Germinal center (tissue), 1 donor: ENCODE results near the gene ERBB4.
A peak's percentile ranks its signal among the peaks of the same experiment; 100 is the strongest.

Source experiments
- DNase-seq: peaks from one replicate; pipeline ENCODE4 v3.0.0; 2012; ENCODE audit warnings: mixed read lengths, low spot score

Gene ERBB4

GRCh38 chr2:211829725-211830124 is 708.9 kb downstream of the ERBB4 start:
- DNase-seq: no peak

- no peak for DNase-seq
These were observed 714.6 kb downstream of the ERBB4 start for GRCh38 chr2:211823886-211824479.

DNA sequence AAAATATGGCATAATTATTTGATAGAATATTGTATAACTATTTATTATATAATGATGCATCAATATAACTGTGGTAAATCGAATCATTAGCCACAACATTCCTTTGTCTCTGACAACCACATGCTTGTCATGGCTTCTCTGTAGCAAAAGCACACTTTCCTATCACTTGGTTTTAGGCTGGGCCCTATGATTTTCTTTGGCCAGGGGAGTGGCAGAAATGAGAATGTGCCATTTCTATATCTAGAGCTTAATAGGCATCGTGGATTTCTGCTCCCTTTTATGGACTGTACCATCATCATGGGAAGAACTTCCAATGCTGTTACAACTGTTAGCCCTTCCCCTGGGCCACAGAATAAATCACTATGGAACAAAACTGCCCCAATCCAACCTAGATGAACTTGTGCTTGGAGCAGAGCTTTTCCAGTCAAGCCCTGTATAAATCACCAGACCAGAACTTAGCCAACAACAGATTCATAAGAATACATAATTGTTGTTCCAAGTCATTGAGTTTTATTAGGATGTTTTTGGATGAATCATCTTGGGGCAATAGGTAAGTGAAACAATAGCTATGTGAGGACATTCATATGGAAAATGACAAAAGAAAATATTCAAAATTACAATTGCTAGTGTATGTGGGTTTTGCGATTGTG is 715.8 kb downstream of the ERBB4 start:
- no peak for DNase-seq

- DNase-seq: no peak
These were observed 721.8 kb downstream of the ERBB4 start for GRCh38 chr2:211816754-211817153.

DNA sequence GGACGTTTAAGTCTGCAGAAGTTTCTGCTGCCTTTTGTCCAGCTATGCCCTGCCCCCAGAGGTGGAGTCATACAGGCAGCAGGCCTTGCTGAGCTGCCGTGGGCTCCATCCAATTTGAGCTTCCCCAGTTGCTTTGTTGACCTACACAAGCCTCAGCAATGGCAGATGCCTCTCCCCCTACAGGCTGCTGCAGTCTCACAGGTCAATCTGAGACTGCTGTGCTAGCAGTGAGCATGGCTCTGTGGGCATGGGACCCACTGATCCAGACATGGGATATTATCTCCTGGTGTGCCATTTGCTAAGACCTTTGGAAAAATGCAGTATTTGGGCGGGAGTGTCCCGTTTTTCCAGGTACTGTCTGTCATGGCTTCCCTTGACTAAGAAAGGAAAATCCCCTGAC is 726.0 kb downstream of the ERBB4 start:
- DNase-seq: no peak

DNA sequence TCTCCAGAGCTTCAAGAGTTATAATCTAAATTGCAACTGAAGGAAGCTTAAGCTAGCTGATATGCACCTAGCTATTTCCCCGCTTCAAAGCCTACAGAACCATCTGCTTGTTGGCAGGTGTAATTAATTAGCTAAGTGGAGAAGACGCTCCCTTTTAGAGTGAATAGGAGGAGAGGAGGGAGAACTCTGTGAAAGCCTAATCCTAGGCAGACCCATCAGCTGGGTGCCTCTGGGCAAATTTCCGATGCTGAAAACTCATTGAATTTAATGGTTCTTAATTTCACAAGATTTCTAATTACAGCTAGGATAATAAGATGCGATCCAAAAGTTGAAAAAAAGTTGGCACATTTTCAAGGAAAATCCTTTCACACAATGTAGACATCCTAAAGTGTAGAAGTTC is 735.9 kb downstream of the ERBB4 start:
- no peak for DNase-seq

GRCh38 chr2:211800001-211800400 is 738.6 kb downstream of the ERBB4 start:
- DNase-seq: no peak

GRCh38 chr2:211798868-211799267 is 739.7 kb downstream of the ERBB4 start:
- no peak for DNase-seq

DNA sequence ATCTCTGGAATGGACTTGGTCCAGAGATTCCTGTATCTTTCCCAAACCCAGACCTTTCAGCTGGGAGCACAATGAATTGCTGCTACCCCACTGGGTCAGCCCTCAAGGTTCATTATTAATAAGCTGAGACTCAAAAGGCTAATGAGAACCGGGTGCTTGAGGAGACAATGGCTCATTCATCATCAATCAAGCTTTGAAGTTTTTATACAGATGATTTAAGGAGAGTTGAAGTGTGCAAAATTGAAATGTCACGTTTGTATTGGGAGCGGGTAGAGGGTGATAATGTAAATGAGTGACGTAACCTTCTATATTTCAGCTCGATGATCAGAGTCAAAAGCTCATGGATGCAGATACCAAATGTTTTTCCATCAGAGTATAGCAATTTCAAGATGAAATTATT is 744.9 kb downstream of the ERBB4 start:
- no peak for DNase-seq

DNA sequence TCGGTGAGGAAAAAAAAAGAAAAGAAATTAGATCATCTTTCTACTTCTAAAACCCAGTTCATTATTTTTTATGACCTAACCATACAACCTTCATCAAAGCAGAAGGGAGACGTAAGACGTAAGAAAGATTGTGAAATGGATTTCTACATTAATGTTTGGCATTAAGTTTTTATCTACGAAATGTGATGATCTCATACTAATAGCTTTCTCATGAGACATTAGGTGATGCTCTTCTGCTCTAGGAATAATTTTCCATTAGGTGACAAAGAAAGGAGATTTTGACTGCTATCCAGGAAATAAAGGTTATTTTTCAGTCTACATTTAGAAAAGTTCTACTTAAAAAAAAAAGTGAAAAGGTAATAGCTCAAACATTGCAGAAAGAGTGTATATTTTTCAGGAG is 748.6 kb downstream of the ERBB4 start:
- DNase-seq: no peak

GRCh38 chr2:211766689-211767088 is 771.9 kb downstream of the ERBB4 start:
- no peak for DNase-seq

DNA sequence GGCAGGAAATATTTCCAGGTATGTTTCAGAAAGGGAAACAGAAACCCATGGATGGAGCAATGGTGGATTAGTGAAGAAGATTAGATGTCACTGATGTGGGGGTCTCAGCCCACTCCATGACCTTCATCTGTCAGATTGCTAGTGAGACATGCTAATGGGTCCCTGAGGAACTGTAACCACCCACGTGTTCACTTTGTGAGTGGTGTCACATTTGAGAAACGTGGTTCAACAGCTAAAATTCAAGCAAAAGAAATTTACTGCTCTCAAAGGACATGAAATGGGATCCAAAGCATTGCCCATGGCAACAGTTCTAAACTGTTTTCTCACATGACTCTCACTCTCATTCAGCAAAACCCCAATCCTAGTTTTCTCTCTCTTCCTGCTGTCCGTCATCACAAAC is 776.1 kb downstream of the ERBB4 start:
- no peak for DNase-seq

DNA sequence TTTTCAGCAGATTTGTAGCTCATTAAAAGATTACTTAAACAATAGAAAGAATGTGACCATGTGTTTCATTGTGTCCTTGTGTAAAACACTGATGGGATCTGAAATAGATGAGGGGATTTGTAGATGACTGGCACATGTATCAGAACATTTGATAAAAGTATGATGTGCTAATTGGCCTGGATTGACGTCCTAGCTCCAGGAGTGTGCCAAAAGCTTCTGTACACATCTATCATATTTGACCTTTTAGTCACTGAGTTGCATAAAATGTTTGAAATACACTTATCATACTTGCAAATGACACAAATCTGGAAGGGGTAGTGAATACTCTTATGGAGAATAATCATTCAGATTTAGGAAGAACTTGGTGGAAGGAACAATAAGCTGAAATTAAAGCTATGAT is 778.5 kb downstream of the ERBB4 start:
- DNase-seq: no peak

- no peak for DNase-seq
These were observed 782.3 kb downstream of the ERBB4 start for GRCh38 chr2:211756266-211756665.

- DNase-seq: no peak
These were observed 783.4 kb downstream of the ERBB4 start for GRCh38 chr2:211755187-211755586.

DNA sequence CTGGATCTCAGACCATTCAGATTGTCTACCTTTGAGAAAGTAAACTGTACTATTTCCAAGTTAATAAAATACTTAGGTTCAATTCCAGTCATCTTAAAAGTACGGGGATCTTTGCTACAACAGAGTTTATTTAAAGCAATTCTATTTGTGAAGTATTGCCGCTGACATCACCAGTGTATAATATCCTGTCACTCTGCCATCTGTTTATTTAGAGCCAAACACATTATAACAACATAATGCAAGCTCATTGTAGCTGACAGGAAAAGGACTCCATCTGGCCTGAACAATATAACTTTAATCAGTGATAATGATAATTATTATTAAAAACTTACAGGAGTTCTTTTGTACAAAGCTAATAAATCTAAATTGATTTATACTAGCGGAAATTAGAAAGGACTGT is 786.8 kb downstream of the ERBB4 start:
- DNase-seq: no peak

DNA sequence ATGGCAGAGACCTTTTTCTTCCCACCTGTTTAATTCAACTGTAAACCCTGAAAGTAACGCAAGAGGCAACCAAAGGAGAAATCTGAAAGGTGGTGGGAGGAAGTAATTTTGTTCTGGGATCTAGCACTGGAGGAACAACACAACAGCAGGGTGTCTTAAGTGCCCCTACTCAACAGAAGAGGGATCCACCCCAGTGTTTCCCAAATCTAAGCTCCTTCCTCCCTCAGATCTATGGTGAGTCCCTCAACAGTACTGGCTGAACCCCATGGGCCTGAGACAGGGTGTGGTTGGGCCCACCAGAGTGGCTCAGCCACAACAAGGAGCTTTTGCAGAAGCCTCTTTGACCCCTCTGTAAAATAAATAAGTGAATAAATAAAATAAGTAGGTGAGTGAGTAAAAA is 790.3 kb downstream of the ERBB4 start:
- DNase-seq: no peak

- DNase-seq: peak; percentile 25
These were observed 793.1 kb downstream of the ERBB4 start for GRCh38 chr2:211745295-211746097.

GRCh38 chr2:211744379-211744778 is 794.2 kb downstream of the ERBB4 start:
- no peak for DNase-seq

DNA sequence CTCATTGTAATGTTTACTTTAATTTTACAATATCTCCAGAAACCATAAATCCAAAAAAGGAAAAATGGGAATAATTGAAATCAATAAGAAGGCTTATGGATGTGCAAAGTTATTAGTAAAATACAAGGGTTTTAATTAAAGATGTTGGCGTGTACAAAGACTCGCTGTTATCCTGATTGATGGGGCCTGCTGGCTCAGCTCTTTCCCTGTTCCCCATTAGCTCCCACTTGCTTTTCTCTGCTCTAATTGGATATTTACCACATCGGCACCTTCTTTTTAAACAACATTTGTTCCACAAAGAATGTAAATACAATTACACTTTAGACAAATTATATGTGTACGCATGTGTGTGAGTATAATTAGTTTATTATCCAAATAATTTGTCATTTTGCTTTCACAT is 796.6 kb downstream of the ERBB4 start:
- DNase-seq: no peak

DNA sequence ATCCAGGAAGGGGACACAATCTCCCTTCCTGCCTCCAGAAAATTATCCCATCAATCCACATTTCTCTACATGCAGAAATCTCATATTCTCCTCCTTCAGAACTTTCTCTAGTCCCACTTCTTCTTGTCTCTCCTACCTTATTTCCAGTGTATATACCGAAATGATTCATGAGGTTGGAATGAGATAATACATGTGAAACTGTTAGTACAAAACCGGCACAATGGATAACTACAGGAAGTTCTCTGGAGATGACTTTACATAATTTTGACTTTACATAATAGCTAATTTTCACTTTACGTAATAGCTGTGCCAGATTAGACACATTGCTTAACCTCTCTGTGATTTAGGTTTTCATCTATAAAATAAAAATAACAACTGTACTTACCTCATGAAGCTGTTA is 801.3 kb downstream of the ERBB4 start:
- DNase-seq: no peak

DNA sequence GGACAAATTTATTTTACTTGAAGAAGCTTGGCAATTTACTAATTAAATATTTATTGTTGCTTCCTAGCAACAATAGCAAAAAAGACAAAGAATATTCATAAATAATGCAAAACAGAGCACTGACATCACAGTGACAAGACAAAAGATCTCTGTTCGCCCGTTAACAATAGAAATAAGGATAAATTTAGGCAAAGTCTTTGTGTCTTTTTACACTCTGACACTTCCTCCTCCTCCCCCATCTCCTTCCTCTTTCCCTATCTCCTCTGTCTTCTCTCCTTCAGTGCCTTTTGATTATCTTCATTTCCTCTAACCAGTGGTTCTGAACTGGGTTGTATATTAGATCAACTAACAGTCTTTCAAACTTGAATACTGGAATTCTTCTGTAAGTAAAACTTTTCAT is 808.4 kb downstream of the ERBB4 start:
- no peak for DNase-seq

DNA sequence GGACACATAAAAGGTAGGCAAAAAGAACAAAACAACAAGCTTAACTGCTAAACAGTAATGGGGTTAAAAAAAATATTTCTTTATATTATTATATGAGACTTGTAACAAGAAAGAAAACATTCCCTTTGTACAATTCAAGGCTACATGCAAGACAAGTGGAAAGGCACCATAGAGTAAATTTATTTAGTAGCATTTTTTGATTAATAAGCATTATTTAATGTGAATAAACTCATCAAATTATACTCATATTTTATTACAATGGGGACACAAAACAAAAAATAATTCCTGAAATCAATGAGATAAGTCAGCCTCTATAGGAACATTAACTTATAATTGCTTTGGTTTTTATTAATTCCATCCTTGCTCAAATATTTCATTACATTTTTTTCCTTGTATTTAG is 809.2 kb downstream of the ERBB4 start:
- DNase-seq: no peak
